HG03139 (cell line): ENCODE data around the gene RABGAP1L.
"Not testable (repeated sequence)": the region's sequence is repeated elsewhere in the genome, so short reads cannot be mapped to it uniquely, and the experiment has no call there.

Experiments used
- ATAC-seq: cut with Tn5 transposase; IDR thresholded peaks from one replicate; pipeline ENCODE4 v1.9.1; 2021; ENCODE audit not compliant: unreplicated experiment

Gene RABGAP1L

GRCh38 chr1:174794861-174795260 lies 635.5 kb downstream of the RABGAP1L start:
- no peak for ATAC-seq

GRCh38 chr1:174795806-174796205 lies 636.5 kb downstream of the RABGAP1L start:
- ATAC-seq, result no peak

GRCh38 chr1:174797398-174797797 lies 638.1 kb downstream of the RABGAP1L start:
- no peak for ATAC-seq

- no peak for ATAC-seq
Observed at GRCh38 chr1:174799136-174799479, 639.8 kb downstream of the RABGAP1L start.

- ATAC-seq, result no peak
Observed at GRCh38 chr1:174800216-174800851, 641.0 kb downstream of the RABGAP1L start.

GRCh38 chr1:174800876-174801275 lies 641.6 kb downstream of the RABGAP1L start:
- ATAC-seq, result no peak

GRCh38 chr1:174809755-174810280 lies 650.5 kb downstream of the RABGAP1L start:
- ATAC-seq, result no peak

GRCh38 chr1:174812016-174812415 lies 652.7 kb downstream of the RABGAP1L start:
- ATAC-seq, result no peak

GRCh38 chr1:174812656-174813055 lies 653.3 kb downstream of the RABGAP1L start:
- no peak for ATAC-seq

GRCh38 chr1:174815036-174815435 lies 655.7 kb downstream of the RABGAP1L start:
- no peak for ATAC-seq

GRCh38 chr1:174815474-174815908 lies 656.2 kb downstream of the RABGAP1L start:
- ATAC-seq, result no peak

- ATAC-seq, result not testable (repeated sequence)
Observed at GRCh38 chr1:174816621-174817020, 657.3 kb downstream of the RABGAP1L start.

GRCh38 chr1:174818014-174818616 lies 658.8 kb downstream of the RABGAP1L start:
- peak; percentile 44 for ATAC-seq

GRCh38 chr1:174818951-174819350 lies 659.6 kb downstream of the RABGAP1L start:
- no peak for ATAC-seq

GRCh38 chr1:174819596-174819995 lies 660.3 kb downstream of the RABGAP1L start:
- no peak for ATAC-seq

- no peak for ATAC-seq
Observed at GRCh38 chr1:174825127-174825526, 665.8 kb downstream of the RABGAP1L start.

- ATAC-seq, result no peak
Observed at GRCh38 chr1:174825806-174826205, 666.5 kb downstream of the RABGAP1L start.

- no peak for ATAC-seq
Observed at GRCh38 chr1:174828264-174828663, 668.9 kb downstream of the RABGAP1L start.

- no peak for ATAC-seq
Observed at GRCh38 chr1:174829990-174830389, 670.7 kb downstream of the RABGAP1L start.

- ATAC-seq, result no peak
Observed at GRCh38 chr1:174836543-174836942, 677.2 kb downstream of the RABGAP1L start.

GRCh38 chr1:174837386-174837785 lies 678.1 kb downstream of the RABGAP1L start:
- ATAC-seq, result no peak

GRCh38 chr1:174839211-174839610 lies 679.9 kb downstream of the RABGAP1L start:
- no peak for ATAC-seq

- no peak for ATAC-seq
Observed at GRCh38 chr1:174841747-174842146, 682.4 kb downstream of the RABGAP1L start.
